H1 (cell line): ENCODE measurements around the gene ASH1L. TPM values are rescaled to one million over a fixed set of nuclear protein-coding genes. Genes with fewer than 3 reads are reported as not detected.

Experiments used
- CTCF ChIA-PET: fragments of 300-600 bp; sonication (Branson Sonifier 250); formaldehyde crosslinking; loops from one replicate; lab custom pipeline; 2021; ENCODE audit not compliant: partially characterized antibody; lab: Charles Lee
- POLR2A ChIA-PET: fragments of 300-600 bp; sonication (Branson Sonifier 250); formaldehyde crosslinking; loops from one replicate; lab custom pipeline; 2021; ENCODE audit warnings: inconsistent platforms; ENCODE audit not compliant: partially characterized antibody; lab: Charles Lee
- DNase-seq, 2 experiments: peaks; one replicate each; pipeline versions ENCODE4 v3.0.0 to v3.0.0-alpha.2; 2010 to 2022; ENCODE audit warnings: low spot score in 2 of 2, low read depth in 1 of 2, mixed read lengths in 1 of 2
- FAIRE-seq: peaks from 2 replicates; lab custom pipeline; 2011; peaks lifted over from hg19 to GRCh38; lab: Jason Lieb, UNC
- H2AFZ ChIP-seq: 2 replicates; pipeline ENCODE4 v1.8.1; 2012; ENCODE audit warnings: low read length, inconsistent platforms
- H2AK5ac ChIP-seq: 2 replicates; pipeline ENCODE4 v1.6.1; 2013; ENCODE audit warnings: low read depth, low read length
- H2BK120ac ChIP-seq: replicated peaks from 2 replicates; pipeline ENCODE3; 2013; ENCODE audit warnings: low read depth, low read length, inconsistent platforms
- H2BK12ac ChIP-seq: 2 replicates; pipeline ENCODE4 v1.6.1; 2013; ENCODE audit warnings: low read depth, low read length
- H2BK15ac ChIP-seq: 2 replicates; pipeline ENCODE4 v1.6.1; 2013; ENCODE audit warnings: low read length
- H2BK20ac ChIP-seq: 2 replicates; pipeline ENCODE4 v1.6.1; 2013; ENCODE audit warnings: low read length
- H2BK5ac ChIP-seq: 2 replicates; pipeline ENCODE4 v1.6.1; 2013; ENCODE audit warnings: low read depth, low read length
- H3K14ac ChIP-seq: 2 replicates; pipeline ENCODE4 v1.6.1; 2013; ENCODE audit warnings: inconsistent platforms; ENCODE audit not compliant: insufficient read length
- H3K18ac ChIP-seq: 2 replicates; pipeline ENCODE4 v1.6.1; 2013; ENCODE audit warnings: low read length; ENCODE audit errors: extremely low read depth
- H3K23ac ChIP-seq: 2 replicates; pipeline ENCODE4 v1.6.1; 2013; ENCODE audit warnings: inconsistent platforms; ENCODE audit not compliant: insufficient read length
- H3K23me2 ChIP-seq: 2 replicates; pipeline ENCODE4 v1.6.1; 2013; ENCODE audit warnings: low read depth, low read length
- H3K27ac ChIP-seq: 2 replicates; pipeline ENCODE4 v1.6.1; 2011; ENCODE audit warnings: low read depth, low read length, inconsistent platforms
- H3K27me3 ChIP-seq, 4 experiments: replicated peaks in 1 of 4; 1 replicate in 1 of 4; 2 replicates in 3 of 4; pipeline versions ENCODE4 v1.6.1 to v1.8.1; 2011 to 2013; ENCODE audit warnings: low read length in 3 of 4, mild to moderate bottlenecking in 3 of 4, inconsistent platforms in 2 of 4, mixed read lengths in 2 of 4, moderate library complexity in 1 of 4; ENCODE audit not compliant: control insufficient read depth in 3 of 4, insufficient read depth in 3 of 4; ENCODE audit errors: extremely low read depth in 1 of 4
- H3K36me3 ChIP-seq, 4 experiments: 2 replicates each; pipeline versions ENCODE4 v1.6.1 to v1.8.1; 2011 to 2013; ENCODE audit warnings: mild to moderate bottlenecking in 4 of 4, low read length in 3 of 4, moderate library complexity in 2 of 4, control low read depth in 1 of 4, inconsistent platforms in 1 of 4; ENCODE audit not compliant: insufficient read depth in 4 of 4, control insufficient read depth in 2 of 4
- H3K4ac ChIP-seq: replicated peaks from 2 replicates; pipeline ENCODE3; 2013; ENCODE audit warnings: low read length, low read depth, mixed read lengths, inconsistent platforms; ENCODE audit not compliant: insufficient read length
- H3K4me1 ChIP-seq, 4 experiments: replicated peaks in 1 of 4; 1 replicate in 1 of 4; 2 replicates in 3 of 4; pipeline versions ENCODE4 v1.6.1 to v1.8.1; 2011 to 2013; ENCODE audit warnings: low read length in 3 of 4, inconsistent platforms in 2 of 4, mixed read lengths in 1 of 4; ENCODE audit not compliant: insufficient read depth in 4 of 4, control insufficient read depth in 3 of 4
- H3K4me2 ChIP-seq, 2 experiments: 2 replicates each; pipeline versions ENCODE4 v1.6.1 to v1.8.1; 2011 to 2013; ENCODE audit warnings: low read depth in 2 of 2, low read length in 2 of 2, control low read depth in 1 of 2, inconsistent platforms in 1 of 2, mild to moderate bottlenecking in 1 of 2; ENCODE audit not compliant: insufficient read depth in 1 of 2
- H3K4me3 ChIP-seq, 4 experiments: fragments of 200-600, 300-600 bp in 1 of 4; sonication (generic), shearing (Covaris generic), sonication (Bioruptor Twin) in 1 of 4; 2 replicates each; pipeline versions ENCODE4 v1.5.1 to v1.8.1; 2011 to 2016; ENCODE audit warnings: low read length in 4 of 4, low read depth in 3 of 4, control low read depth in 2 of 4, inconsistent platforms in 2 of 4, mild to moderate bottlenecking in 2 of 4, mixed read lengths in 1 of 4, moderate library complexity in 1 of 4; ENCODE audit not compliant: insufficient read depth in 2 of 4; ENCODE audit errors: extremely low read depth in 1 of 4
- H3K56ac ChIP-seq: replicated peaks from 2 replicates; pipeline ENCODE3; 2013; ENCODE audit warnings: low read depth, mild to moderate bottlenecking, mixed read lengths, low read length, inconsistent platforms; ENCODE audit not compliant: insufficient read length
- H3K79me1 ChIP-seq: 2 replicates; pipeline ENCODE4 v1.6.1; 2013; ENCODE audit warnings: low read depth, low read length, control low read depth
- H3K79me2 ChIP-seq, 2 experiments: 2 replicates each; pipeline versions ENCODE4 v1.6.1 to v1.8.1; 2012 to 2013; ENCODE audit warnings: low read length in 2 of 2, mild to moderate bottlenecking in 2 of 2, inconsistent platforms in 1 of 2; ENCODE audit not compliant: insufficient read depth in 2 of 2, control insufficient read depth in 1 of 2
- H3K9ac ChIP-seq, 4 experiments: replicated peaks in 1 of 4; 1 replicate in 1 of 4; 2 replicates in 3 of 4; pipeline versions ENCODE4 v1.6.1 to v1.8.1; 2011 to 2013; ENCODE audit warnings: low read depth in 3 of 4, low read length in 3 of 4, control low read depth in 2 of 4, mild to moderate bottlenecking in 2 of 4, moderate library complexity in 2 of 4, inconsistent platforms in 1 of 4; ENCODE audit errors: extremely low read depth in 1 of 4
- H3K9me3 ChIP-seq, 2 experiments: 2 replicates each; pipeline versions ENCODE4 v1.6.1 to v1.8.1; 2012 to 2013; ENCODE audit warnings: mild to moderate bottlenecking in 2 of 2, moderate library complexity in 2 of 2, control low read depth in 1 of 2, inconsistent platforms in 1 of 2, low read depth in 1 of 2, low read length in 1 of 2, mixed read lengths in 1 of 2; ENCODE audit not compliant: insufficient read depth in 2 of 2
- H4K20me1 ChIP-seq, 2 experiments: replicated peaks in 1 of 2; 2 replicates each; pipeline versions ENCODE3 to v1.8.1; 2011 to 2013; ENCODE audit warnings: inconsistent platforms in 2 of 2, low read length in 2 of 2, mild to moderate bottlenecking in 1 of 2; ENCODE audit not compliant: insufficient read depth in 2 of 2, control insufficient read depth in 1 of 2
- H4K5ac ChIP-seq: 2 replicates; pipeline ENCODE4 v1.6.1; 2013; ENCODE audit warnings: low read length, low read depth, mixed read lengths, inconsistent platforms; ENCODE audit not compliant: insufficient read length
- H4K8ac ChIP-seq: 2 replicates; pipeline ENCODE4 v1.8.0; 2013; ENCODE audit warnings: mild to moderate bottlenecking, moderate library complexity, low read length, inconsistent platforms; ENCODE audit not compliant: insufficient read depth; ENCODE audit errors: extremely low read depth
- H4K91ac ChIP-seq: replicated peaks from 2 replicates; pipeline ENCODE3; 2013; ENCODE audit warnings: low read length, mixed read lengths, inconsistent platforms; ENCODE audit not compliant: insufficient read length
- GTF2F1 ChIP-seq: IDR thresholded peaks from 2 replicates; pipeline ENCODE4 v1.6.1; 2012; ENCODE audit warnings: low read depth, low read length, improper control_type of control experiment, borderline replicate concordance
- KDM4A ChIP-seq: IDR thresholded peaks from one replicate; pipeline ENCODE4 v1.7.1; 2012; ENCODE audit warnings: low read depth, mild to moderate bottlenecking, moderate library complexity, low read length, inconsistent platforms; ENCODE audit not compliant: severe bottlenecking
- KDM5A ChIP-seq: fragments of 200-600 bp; IDR thresholded peaks from 2 replicates; pipeline ENCODE4 v1.7.1; 2012; ENCODE audit warnings: mild to moderate bottlenecking, low read length, inconsistent platforms, mixed read lengths
- MAFK ChIP-seq: IDR thresholded peaks from 2 replicates; pipeline ENCODE4 v1.6.1; 2012; ENCODE audit warnings: low read depth, mild to moderate bottlenecking, improper control_type of control experiment, low read length
- POLR2A ChIP-seq, 2 experiments: IDR thresholded peaks; 1 replicate in 1 of 2; 2 replicates in 1 of 2; pipeline ENCODE4 v1.6.1; 2011; ENCODE audit warnings: low read depth in 2 of 2, low read length in 2 of 2, mild to moderate bottlenecking in 2 of 2; ENCODE audit errors: control extremely low read depth in 1 of 2
- POLR2AphosphoS5 ChIP-seq: IDR thresholded peaks from 2 replicates; pipeline ENCODE4 v1.6.1; 2011; ENCODE audit warnings: low read depth, low read length
- POU5F1 ChIP-seq: IDR thresholded peaks from 2 replicates; pipeline ENCODE4 v1.6.1; 2011; ENCODE audit warnings: low read depth, mild to moderate bottlenecking, low read length, moderate library complexity
- RNF2 ChIP-seq: fragments of 200-900, 300-1000 bp; sonication (generic); IDR thresholded peaks from 2 replicates; pipeline ENCODE4 v1.7.1; 2016; ENCODE audit warnings: borderline replicate concordance, low read depth, mild to moderate bottlenecking, antibody characterized with exemption, low read length; ENCODE audit not compliant: poor library complexity, severe bottlenecking; ENCODE audit errors: missing control alignments
- RXRA ChIP-seq: IDR thresholded peaks from 2 replicates; pipeline ENCODE4 v1.6.1; 2011; ENCODE audit warnings: low read depth, mild to moderate bottlenecking, low read length, moderate library complexity; ENCODE audit not compliant: insufficient read depth
- WGBS, 2 experiments: shearing (Covaris generic) in 1 of 2; methylation state at CpG; one replicate each; pipeline versions ENCODE4 v1.1.6 to v1.1.7; 2013 to 2015; ENCODE audit warnings: low lambda C conversion rate in 2 of 2, mixed read lengths in 2 of 2, inconsistent platforms in 1 of 2, low coverage in 1 of 2, missing lambda C conversion rate in 1 of 2; ENCODE audit not compliant: insufficient replicate concordance in 2 of 2, insufficient coverage in 1 of 2, insufficient read length in 1 of 2; ENCODE audit errors: extremely low coverage in 1 of 2, missing lambda C conversion rate in 1 of 2; 5-methylcytosine and 5-hydroxymethylcytosine counted together
- polyA plus RNA-seq, 7 experiments: library from polyadenylated mRNA; depleted of rRNA in 3 of 7; stranded (reverse) in 5 of 7; unstranded in 2 of 7; fragments of >200 nt in 5 of 7; fragments of 200-250 nt in 2 of 7; gene quantifications; 1 replicate in 5 of 7; 2 replicates in 1 of 7; 4 replicates in 1 of 7; pipeline versions ENCODE4 v1.2.1 to v1.2.3, GENCODE V29; 2011 to 2013; ENCODE audit warnings: missing spikeins in 2 of 7, mixed read lengths in 2 of 7
- total RNA-seq: library from RNA; stranded (reverse); fragmentation: NEBNext Ultra II Directional; extraction: Animal tissue kit (Norgen Biotek cat#: 25700); gene quantifications from 2 replicates; pipeline ENCODE4 v1.2.1, GENCODE V29; 2021
- TF ChIP-seq, protein P1 (sequence below), 3 experiments: IDR thresholded peaks; 1 replicate in 2 of 3; 2 replicates in 1 of 3; pipeline versions ENCODE4 v1.5.1 to v1.6.1; 2011; ENCODE audit warnings: low read length in 3 of 3, mild to moderate bottlenecking in 3 of 3, inconsistent platforms in 2 of 3, low read depth in 1 of 3, moderate library complexity in 1 of 3; ENCODE audit not compliant: insufficient read depth in 1 of 3; ENCODE audit errors: control extremely low read depth in 1 of 3

Gene ASH1L
- total and polyA plus RNA-seq, 2 of the 8 experiments (the other 6 are each of a cell fraction or from before 2014, with no cell fraction given), result 7.5 to 27.6 TPM

DNA sequence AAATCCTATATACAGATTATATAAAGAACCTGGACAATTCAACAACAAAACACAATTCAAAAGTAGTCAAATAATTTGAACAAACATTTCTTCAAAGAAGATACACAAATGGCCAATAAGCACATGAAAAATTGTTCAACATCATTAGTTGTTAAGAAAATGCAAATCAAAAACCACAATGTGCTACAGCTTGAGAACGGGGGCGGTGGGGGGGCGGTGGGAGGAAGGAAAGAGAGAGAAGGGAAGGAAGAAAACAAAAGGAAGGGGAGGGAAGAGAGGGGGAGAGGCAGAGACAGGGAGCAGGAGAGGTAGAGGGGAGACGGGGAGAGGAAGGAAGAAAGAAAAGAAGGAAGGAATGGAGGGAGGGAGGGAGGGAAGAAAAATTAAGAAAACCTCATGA is 44.1 kb downstream of the ASH1L start:
- Histone ChIP-seq H3K14ac (no peak overlapping the region), H3K79me2 (peaks cover 4 to 60% of the 10 kb centered on the region in 2 experiments), H3K18ac (no peak overlapping the region), H3K23ac (no peak overlapping the region), H3K79me1 (0 out of 2 replicates have a peak, but pooled peaks cover 4% of the 10 kb centered on the region), H4K20me1 (peaks cover 3 to 6% of the 10 kb centered on the region in 2 experiments), H2BK20ac (no peak overlapping the region), H3K4ac (no peak overlapping the region), H3K9ac (no peak overlapping the region), H3K36me3 (peaks cover 0 to 3% (median 0%) of the 10 kb centered on the region in 4 experiments; a peak in 2 of 8 replicates), H3K4me2 (no peak overlapping the region), H2BK120ac (no peak overlapping the region), H3K27ac (no peak overlapping the region), H2AK5ac (no peak overlapping the region), H3K9me3 (no peaks in the 10 kb centered on the region), H4K5ac (no peak overlapping the region), H3K27me3 (no peaks in the 10 kb centered on the region), H2AFZ (no peak overlapping the region), H2BK12ac (no peak overlapping the region), H4K8ac (no peak overlapping the region), H3K4me1 (no peaks in the 10 kb centered on the region), H3K56ac (no peak overlapping the region), H3K4me3 (no peak overlapping the region), H2BK15ac (no peak overlapping the region), H3K23me2 (no peaks in the 10 kb centered on the region), H2BK5ac (no peak overlapping the region), H4K91ac (no peak overlapping the region)
- DNase-seq, result no peak
- ChIA-PET POLR2A (no interaction called here), CTCF (interaction anchor here (0.6 kb wide), 1 partner anchor 200 kb away, joined by 3 read pairs; no protein-coding TSS in a partner anchor)
- no peak for FAIRE-seq
- 60% methylated on average over 1 of the region's 4 CpGs; no CpG with 5 or more reads in 1 of the 2 experiments for WGBS, 2 experiments
- TF ChIP-seq POU5F1 (no peak), POLR2A (IDR thresholded peaks at IDR 0.05; ENCODE audit: control extremely low read depth in 1 of 2, low read depth in 2 of 2, low read length in 2 of 2) (no peak), KDM4A (no peak), MAFK (no peak), RXRA (no peak), GTF2F1 (no peak), KDM5A (no peak), RNF2 (no peak), POLR2AphosphoS5 (no peak)
- TF ChIP-seq, protein P1, sequence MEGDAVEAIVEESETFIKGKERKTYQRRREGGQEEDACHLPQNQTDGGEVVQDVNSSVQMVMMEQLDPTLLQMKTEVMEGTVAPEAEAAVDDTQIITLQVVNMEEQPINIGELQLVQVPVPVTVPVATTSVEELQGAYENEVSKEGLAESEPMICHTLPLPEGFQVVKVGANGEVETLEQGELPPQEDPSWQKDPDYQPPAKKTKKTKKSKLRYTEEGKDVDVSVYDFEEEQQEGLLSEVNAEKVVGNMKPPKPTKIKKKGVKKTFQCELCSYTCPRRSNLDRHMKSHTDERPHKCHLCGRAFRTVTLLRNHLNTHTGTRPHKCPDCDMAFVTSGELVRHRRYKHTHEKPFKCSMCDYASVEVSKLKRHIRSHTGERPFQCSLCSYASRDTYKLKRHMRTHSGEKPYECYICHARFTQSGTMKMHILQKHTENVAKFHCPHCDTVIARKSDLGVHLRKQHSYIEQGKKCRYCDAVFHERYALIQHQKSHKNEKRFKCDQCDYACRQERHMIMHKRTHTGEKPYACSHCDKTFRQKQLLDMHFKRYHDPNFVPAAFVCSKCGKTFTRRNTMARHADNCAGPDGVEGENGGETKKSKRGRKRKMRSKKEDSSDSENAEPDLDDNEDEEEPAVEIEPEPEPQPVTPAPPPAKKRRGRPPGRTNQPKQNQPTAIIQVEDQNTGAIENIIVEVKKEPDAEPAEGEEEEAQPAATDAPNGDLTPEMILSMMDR (IDR thresholded peaks at IDR 0.05; ENCODE audit: control extremely low read depth in 1 of 3, insufficient read depth in 1 of 3, low read depth in 1 of 3, low read length in 3 of 3), result no peak
